ENCODE measurements around the gene MAPK1IP1L.
"Not testable (repeated sequence)": the region's sequence is repeated elsewhere in the genome, so short reads cannot be mapped to it uniquely, and the experiment has no call there.

Gene MAPK1IP1L

GRCh38 chr14:55057919-55058318 lies 6.5 kb downstream of the MAPK1IP1L start:
- H3K27ac ChIP-seq: no peak overlapping the region
- TF ChIP-seq, protein P1, sequence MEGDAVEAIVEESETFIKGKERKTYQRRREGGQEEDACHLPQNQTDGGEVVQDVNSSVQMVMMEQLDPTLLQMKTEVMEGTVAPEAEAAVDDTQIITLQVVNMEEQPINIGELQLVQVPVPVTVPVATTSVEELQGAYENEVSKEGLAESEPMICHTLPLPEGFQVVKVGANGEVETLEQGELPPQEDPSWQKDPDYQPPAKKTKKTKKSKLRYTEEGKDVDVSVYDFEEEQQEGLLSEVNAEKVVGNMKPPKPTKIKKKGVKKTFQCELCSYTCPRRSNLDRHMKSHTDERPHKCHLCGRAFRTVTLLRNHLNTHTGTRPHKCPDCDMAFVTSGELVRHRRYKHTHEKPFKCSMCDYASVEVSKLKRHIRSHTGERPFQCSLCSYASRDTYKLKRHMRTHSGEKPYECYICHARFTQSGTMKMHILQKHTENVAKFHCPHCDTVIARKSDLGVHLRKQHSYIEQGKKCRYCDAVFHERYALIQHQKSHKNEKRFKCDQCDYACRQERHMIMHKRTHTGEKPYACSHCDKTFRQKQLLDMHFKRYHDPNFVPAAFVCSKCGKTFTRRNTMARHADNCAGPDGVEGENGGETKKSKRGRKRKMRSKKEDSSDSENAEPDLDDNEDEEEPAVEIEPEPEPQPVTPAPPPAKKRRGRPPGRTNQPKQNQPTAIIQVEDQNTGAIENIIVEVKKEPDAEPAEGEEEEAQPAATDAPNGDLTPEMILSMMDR (conservative IDR thresholded peaks at IDR 0.05): no peak

DNA sequence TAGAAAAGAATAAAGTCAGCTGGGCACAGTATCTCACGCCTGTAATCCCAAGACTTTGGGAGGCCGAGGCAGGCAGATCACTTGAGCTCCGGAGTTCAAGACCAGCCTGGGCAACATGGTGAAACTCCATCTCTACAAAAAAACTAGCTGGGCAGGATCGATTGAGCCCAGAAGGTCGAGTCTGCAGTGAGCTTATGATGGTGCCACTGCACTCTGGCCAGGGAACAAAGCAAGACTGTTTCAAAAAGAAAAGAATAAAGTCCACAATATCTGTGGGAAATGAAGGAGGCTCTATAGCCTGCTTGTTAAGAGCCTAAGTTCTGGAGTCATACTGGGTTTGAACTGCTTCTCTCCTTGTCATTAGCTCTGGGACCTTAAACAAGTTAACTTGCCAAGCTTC lies 7.9 kb downstream of the MAPK1IP1L start:
- no peak overlapping the region for H3K27ac ChIP-seq
- TF ChIP-seq, protein P1 (conservative IDR thresholded peaks at IDR 0.05): no peak

- TF ChIP-seq, protein P1 (conservative IDR thresholded peaks at IDR 0.05): no peak
- H3K27ac ChIP-seq: no peak overlapping the region
Observed at GRCh38 chr14:55062517-55063351, 11.3 kb downstream of the MAPK1IP1L start.

DNA sequence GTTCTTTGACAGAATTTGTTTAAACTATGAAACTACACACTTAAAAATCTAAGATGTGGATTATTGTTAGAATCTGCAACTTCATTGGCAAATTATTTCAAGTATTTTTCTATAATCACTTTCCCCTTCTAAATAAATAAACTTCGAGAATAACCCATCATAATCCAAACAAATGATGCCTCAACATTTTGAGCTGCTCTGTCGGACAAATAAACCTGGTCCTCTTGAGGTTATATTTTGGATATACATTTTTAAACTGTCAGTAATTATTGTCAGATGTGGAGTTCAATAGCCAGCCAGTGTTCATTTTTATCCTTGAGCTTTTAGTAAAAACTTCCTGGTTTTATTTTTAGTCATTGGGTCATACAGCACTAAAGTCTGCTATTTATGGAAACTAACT lies 13.4 kb downstream of the MAPK1IP1L start:
- not testable (repeated sequence) for H3K27ac ChIP-seq

- H3K27ac ChIP-seq: no peak overlapping the region
Observed at GRCh38 chr14:55065411-55065810, 14.0 kb downstream of the MAPK1IP1L start.

GRCh38 chr14:55066223-55066622 lies 14.8 kb downstream of the MAPK1IP1L start:
- TF ChIP-seq, protein P1 (conservative IDR thresholded peaks at IDR 0.05): no peak

More at GRCh38 chr14:55065411-55065810, 14.0 kb downstream of the MAPK1IP1L start:
- TF ChIP-seq, protein P1 (conservative IDR thresholded peaks at IDR 0.05): no peak

GRCh38 chr14:55070981-55071411 lies 19.5 kb downstream of the MAPK1IP1L start:
- TF ChIP-seq, protein P1 (conservative IDR thresholded peaks at IDR 0.05): no peak
- no peak overlapping the region for H3K27ac ChIP-seq

More at GRCh38 chr14:55066223-55066622, 14.8 kb downstream of the MAPK1IP1L start:
- no peak overlapping the region for H3K27ac ChIP-seq
